C4-2B (cell line): ENCODE measurements around the gene LMAN1L.

ENCODE experiments used
- H3K27ac ChIP-seq: fragments of 450-650 bp; 2 replicates; pipeline ENCODE4 v1.5.1; 2017
- ZFX ChIP-seq: fragments of 450-650 bp; IDR thresholded peaks from 2 replicates; pipeline ENCODE4 v1.6.1; 2017
- TF ChIP-seq, protein P1 (sequence below): fragments of 450-650 bp; conservative IDR thresholded peaks from 2 replicates; pipeline ENCODE4 v1.5.1; 2017; ENCODE audit warnings: mild to moderate bottlenecking

Gene LMAN1L

DNA sequence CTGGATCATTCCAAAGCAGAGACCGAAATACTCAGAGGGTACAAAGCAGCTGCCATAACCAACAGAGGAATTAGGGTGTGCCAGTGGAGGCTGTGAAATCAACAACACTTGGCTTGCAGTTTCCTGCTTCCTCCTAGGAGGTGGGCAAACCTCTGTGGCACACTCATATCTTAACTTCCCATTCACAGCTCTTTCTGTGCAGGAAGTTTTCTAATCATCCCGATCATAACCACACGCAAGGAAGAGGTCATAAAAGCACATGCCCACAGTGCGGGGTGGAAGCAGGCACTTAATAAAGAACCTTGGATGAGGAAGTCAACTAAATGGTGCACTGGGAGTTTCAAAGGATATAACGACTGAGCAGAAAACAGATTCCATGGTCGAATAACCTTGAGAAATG is 55.4 kb downstream of the LMAN1L start:
- 0 out of 2 replicates have a peak overlapping the region, but pooled peaks have one; percentile 5 for H3K27ac ChIP-seq
- TF ChIP-seq ZFX, result no peak
- TF ChIP-seq, protein P1, sequence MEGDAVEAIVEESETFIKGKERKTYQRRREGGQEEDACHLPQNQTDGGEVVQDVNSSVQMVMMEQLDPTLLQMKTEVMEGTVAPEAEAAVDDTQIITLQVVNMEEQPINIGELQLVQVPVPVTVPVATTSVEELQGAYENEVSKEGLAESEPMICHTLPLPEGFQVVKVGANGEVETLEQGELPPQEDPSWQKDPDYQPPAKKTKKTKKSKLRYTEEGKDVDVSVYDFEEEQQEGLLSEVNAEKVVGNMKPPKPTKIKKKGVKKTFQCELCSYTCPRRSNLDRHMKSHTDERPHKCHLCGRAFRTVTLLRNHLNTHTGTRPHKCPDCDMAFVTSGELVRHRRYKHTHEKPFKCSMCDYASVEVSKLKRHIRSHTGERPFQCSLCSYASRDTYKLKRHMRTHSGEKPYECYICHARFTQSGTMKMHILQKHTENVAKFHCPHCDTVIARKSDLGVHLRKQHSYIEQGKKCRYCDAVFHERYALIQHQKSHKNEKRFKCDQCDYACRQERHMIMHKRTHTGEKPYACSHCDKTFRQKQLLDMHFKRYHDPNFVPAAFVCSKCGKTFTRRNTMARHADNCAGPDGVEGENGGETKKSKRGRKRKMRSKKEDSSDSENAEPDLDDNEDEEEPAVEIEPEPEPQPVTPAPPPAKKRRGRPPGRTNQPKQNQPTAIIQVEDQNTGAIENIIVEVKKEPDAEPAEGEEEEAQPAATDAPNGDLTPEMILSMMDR, result no peak

DNA sequence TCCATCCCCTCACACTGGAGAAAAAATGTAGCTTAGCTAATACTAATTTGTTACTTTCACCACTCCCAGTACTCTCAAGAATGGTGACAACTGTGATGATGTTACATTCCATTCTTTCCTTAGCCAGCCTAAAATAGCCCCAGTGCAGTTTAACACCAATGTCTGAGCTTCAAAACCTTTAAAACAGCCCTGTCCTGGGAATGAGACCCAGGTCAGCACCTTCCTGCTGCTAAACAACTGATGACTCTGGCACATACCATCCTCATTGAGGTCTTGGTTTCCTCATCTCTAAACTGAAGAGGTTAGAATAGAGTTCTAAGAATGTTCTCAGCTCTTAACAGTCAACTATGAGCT is 56.7 kb downstream of the LMAN1L start:
- TF ChIP-seq ZFX, result no peak
- TF ChIP-seq, protein P1, result no peak
- H3K27ac ChIP-seq, result no peak overlapping the region

DNA sequence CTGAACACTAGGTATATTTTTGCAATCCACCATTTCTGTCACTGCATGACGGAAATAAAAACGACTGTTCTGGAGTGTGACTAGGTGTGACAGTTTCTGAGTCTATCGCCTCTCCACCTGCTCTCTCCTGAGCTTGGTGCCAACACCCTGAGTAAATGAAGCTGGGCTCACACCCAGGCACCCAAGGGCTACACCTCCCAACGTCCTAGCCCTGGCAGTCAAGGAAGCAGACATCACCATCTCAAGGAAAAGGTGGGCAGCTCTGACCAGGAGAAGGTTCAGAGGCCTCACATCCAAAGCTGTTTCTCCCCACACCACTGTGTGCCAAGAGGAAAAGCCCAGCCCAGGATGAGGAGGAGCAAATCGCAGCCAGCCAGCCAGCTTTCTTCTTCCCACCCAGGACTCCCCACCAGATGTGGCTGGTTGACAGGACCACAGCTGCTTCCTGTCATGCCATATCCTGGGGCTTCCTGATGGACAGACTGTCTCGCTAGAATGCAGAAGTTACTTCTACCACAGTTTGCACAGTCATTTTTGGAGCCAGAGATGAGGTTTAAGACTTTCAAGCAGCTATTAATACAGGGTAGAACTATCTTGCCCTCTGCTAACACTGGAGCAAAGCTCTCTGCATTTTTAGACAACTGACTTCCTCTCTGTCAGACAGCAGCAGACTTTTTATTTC is 57.2 kb downstream of the LMAN1L start:
- H3K27ac ChIP-seq, result no peak overlapping the region
- TF ChIP-seq, protein P1, result no peak
- TF ChIP-seq ZFX, result no peak

DNA sequence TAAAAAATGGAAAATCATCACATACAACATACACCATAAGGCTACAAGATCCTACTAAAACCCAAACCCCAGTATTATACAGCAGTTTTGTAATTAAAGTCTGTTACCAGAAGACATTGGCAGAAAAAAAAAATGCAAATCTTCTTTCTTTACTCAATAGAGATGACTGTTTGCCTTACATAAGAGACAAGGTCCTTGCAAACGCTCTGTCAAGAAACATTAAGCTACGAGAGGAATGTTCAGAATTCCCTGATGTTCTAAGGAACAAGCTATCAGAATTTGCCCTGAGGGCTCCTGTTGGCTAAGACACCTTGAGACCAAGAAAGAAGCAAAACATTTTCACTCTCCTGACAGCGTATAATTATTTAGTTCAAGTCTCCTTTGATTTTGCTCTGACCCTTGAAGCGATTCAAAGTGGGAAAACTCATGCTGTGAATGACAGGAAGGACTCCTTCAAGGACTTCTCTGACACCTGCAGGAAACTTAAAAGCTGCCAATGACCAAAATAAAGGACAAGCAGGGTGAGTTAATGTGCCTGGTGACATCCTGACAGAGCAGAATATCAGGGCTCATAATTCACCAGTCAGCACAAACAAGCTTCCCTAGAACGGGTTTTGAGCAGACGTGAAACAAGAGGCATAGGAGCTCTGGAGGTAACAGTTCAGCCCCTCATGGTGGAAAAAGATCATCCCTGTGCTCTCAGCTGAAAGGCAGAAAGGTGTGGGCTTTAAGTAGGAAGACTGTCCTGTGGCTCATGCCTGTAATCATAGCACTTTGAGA is 58.0 kb downstream of the LMAN1L start:
- no peak overlapping the region for H3K27ac ChIP-seq
- TF ChIP-seq, protein P1, result no peak
- no peak for TF ChIP-seq ZFX

DNA sequence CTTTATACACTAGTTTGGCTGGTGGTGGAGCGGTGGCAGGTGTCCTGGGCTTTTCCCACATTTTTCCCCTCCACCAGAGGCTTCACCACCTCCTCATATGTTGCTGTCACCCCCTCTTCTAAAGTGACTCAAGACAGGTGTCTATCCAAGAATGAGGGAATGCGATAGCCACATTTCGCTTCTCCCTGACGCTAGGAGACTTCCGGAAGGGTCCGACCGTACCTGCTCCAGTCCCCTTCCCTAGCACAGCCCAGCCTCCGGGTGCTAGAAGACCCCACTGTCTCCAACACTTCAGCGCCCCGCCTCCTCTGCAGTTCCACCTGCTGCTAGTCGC is 60.0 kb downstream of the LMAN1L start:
- H3K27ac ChIP-seq, result peak overlapping the region; percentile 69
- TF ChIP-seq, protein P1, result no peak
- TF ChIP-seq ZFX, result no peak

DNA sequence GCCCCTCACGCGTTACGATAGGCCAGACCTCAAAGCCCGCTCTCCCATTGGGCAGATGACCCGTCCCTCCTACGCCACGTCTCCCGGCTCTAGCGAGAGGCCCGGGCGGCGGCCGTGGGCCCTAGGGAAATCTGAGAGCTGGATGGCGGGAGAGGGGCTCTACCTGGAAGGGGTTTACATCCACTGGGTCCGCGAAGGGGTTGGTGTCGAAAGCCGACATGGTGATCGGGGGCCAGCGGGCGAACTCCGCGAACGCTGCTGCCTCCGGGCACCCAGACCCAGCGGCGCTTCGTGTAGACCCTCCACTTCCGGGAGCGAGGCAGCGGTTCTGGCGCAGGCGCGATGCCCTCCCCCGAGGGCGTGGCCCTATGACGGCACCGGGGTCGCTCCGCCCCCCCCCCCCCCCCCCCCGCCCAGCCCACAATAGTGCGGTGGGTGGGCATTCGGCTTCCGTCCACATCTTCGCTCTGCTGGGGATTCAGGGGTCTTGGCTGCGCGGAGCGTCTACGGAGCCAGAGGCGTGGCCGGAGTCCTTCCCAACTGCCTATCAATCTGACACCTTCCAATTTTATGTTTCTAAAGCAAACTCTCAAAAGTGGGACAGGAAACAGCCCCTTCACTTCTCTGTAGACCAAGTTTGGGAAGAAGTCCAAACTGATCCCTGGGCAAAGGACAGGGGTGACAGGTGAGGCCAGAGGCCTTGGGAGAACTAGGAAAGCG is 60.6 kb downstream of the LMAN1L start, which contains the start of gene SCAMP2:
Gene SCAMP2, minus strand, starts transcription at position 330 of the 720 bp plus-strand sequence. Its CDS starts 110 bp downstream, at position 220.
- peak within 1 kb of the TSS; percentile 69 for H3K27ac ChIP-seq
- TF ChIP-seq ZFX, result peak; percentile 86; the same call in 1 of the 2 replicates
- TF ChIP-seq, protein P1, result no peak
